Activated CD4-positive, alpha-beta T cell treated with anti-CD3 and anti-CD28 coated beads, Interleukin-2, amount 50 U/mL, for 16 hours (primary cell): ENCODE results near the gene GCN1.
A peak's percentile ranks its signal among the peaks of the same experiment; 100 is the strongest.
"Not testable (repeated sequence)": the region's sequence is repeated elsewhere in the genome, so short reads cannot be mapped to it uniquely, and the experiment has no call there.

Source experiments
- DNase-seq: peaks from one replicate; pipeline ENCODE4 v3.0.0-alpha.2; 2020

Gene GCN1, protein sequence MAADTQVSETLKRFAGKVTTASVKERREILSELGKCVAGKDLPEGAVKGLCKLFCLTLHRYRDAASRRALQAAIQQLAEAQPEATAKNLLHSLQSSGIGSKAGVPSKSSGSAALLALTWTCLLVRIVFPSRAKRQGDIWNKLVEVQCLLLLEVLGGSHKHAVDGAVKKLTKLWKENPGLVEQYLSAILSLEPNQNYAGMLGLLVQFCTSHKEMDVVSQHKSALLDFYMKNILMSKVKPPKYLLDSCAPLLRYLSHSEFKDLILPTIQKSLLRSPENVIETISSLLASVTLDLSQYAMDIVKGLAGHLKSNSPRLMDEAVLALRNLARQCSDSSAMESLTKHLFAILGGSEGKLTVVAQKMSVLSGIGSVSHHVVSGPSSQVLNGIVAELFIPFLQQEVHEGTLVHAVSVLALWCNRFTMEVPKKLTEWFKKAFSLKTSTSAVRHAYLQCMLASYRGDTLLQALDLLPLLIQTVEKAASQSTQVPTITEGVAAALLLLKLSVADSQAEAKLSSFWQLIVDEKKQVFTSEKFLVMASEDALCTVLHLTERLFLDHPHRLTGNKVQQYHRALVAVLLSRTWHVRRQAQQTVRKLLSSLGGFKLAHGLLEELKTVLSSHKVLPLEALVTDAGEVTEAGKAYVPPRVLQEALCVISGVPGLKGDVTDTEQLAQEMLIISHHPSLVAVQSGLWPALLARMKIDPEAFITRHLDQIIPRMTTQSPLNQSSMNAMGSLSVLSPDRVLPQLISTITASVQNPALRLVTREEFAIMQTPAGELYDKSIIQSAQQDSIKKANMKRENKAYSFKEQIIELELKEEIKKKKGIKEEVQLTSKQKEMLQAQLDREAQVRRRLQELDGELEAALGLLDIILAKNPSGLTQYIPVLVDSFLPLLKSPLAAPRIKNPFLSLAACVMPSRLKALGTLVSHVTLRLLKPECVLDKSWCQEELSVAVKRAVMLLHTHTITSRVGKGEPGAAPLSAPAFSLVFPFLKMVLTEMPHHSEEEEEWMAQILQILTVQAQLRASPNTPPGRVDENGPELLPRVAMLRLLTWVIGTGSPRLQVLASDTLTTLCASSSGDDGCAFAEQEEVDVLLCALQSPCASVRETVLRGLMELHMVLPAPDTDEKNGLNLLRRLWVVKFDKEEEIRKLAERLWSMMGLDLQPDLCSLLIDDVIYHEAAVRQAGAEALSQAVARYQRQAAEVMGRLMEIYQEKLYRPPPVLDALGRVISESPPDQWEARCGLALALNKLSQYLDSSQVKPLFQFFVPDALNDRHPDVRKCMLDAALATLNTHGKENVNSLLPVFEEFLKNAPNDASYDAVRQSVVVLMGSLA (N-terminal part only)

DNA sequence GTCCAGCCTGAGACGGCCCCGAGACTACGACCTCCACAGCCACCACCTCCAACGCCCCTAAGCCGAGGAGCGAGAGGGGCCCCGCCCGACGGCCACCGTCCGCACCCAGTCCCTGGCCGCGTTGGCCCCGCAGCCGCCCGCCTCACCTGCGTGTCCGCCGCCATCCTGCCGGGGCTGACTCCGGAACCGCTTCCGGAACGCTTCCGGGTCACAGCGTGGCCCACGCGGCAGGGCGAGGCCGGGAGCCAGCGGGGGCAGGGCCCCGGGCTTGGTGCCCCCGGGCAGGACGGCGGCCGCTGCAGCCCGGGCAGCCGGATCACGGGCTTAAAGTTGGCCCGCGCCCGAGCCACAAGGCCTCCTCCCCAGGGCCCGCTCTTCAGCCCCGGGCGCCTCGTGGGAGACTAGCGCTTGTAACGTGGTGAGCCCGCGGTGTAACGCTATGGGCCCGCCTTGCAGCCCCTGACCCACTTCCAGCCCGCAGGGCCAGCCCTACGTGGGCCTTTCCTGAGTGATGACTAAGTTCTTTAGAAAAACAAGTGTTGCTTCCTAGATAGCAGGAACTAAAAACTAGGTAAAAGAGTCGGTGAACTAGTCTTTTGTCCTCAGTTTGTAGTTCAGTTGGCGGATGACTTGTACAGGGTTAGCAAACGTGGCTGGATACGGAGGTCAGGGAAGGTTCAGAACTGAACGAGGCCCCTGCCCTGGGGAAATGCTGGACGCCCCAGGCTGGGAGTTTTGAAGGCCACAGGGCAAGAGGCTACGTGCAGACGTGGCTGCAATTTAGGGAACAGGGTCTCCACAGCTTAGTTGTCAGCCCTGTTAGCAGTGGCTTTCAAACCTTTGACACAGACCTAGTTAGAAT, at the start of gene GCN1:
GCN1 (minus strand) TSS at position 182 of the 862 bp plus-strand sequence; CDS start at position 164, 18 bp downstream.
- DNase-seq = peak; percentile 90

DNA sequence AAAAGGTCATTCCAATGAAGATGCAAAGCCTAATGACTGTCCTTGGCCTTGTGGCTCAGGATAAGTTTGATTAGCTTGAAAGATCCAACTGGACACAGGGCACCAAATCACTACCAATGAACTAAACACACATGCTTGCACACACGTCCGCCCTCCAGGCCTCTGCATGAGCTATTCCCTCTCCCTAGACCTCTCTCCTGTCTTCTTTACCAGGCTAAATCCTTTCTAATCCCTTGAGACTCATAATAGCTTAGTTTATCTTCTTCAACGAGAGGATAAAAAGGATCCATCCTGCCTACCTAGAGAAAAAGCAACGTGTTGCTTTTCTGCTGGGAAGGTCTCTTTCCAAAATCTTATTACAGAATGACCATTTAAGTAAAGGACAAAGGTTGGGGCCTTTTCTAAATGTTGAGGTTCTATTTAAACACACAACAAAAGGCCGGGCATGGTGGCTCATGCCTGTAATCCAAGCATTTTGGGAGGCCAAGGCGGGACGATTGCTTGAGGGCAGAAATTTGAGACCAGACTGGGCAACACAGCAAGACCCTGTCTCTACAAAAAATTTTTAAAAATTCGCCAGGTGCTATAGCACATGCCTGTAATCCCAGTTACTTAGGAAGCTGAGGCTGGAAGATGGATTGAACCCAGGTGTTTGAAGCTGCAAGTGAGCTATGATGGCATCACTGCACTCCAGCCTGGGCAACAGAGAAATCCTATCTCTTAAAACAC, 48.6 kb upstream of the GCN1 start:
- no peak for DNase-seq

- no peak for DNase-seq
Measured at GRCh38 chr12:120242275-120242799, 47.8 kb upstream of the GCN1 start.

DNA sequence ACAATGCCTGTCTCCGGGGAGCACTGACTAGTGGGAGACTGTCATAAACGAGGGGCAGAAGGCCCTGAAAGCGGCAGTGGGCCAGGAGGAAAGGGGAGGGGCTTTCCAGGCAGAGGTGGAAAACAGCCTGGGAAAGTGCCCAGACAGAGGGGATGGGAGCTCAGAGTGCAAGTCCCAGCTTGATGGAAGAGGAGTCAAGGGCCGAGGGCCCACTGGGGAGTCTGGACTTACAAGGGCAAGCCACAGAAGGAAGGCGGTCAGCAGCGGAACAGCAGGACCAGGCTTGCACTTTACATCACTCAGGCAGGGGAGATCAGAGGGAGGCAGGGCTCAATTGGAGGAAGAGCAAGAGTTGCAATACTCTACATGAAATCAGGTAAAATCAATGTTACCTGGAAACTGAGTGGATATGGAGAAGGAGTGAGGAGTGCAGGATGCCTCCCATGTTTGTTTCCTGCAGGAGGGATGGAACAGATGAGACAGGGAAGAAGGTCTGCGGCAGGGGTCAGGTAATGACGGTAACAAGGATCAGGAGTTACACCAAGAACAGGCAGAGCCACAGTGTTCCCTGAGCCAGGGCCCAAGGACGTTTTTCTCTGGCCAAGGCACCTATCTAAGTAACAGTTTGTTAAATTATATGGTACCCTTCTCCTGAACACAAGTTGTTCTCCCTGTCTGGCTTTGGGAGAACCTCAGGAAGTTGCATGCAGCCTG, 47.2 kb upstream of the GCN1 start:
- DNase-seq = no peak

- no peak for DNase-seq
Measured at GRCh38 chr12:120240495-120240833, 45.9 kb upstream of the GCN1 start.

DNA sequence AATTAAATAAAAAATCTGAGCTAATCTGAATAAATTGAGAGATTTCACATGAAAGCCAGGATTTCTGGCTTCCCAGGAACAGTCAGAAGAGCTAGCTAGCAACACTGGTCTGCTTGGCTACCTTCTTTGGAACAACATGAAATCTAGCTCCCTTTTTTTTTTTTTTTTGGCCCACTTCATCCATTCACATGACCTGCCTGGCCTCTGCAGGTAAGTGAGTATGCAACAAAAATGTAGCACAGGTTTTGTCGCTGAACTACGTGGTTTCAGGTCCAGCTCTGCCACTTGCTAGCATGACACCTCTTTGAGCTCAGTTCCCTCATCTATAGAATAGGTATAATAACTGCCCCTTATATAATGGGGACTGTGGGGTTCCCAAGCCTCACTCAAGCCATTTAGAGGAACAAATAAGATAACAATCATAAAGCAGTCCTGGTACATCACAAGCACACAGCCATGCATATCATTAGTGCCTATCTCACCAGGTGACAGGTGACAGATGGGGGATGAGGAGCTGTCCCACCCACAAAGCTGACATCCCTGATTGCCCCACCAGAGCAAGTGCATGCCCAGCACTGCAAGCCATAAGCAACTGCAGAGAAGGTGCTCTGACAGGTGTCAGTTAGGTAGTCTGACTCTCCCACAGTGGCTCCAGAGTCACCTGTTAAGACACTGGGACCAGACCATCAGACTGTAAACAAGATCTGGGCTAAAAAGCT, 45.4 kb upstream of the GCN1 start:
- DNase-seq = no peak

- DNase-seq = no peak
Measured at GRCh38 chr12:120238839-120239445, 44.4 kb upstream of the GCN1 start.

DNA sequence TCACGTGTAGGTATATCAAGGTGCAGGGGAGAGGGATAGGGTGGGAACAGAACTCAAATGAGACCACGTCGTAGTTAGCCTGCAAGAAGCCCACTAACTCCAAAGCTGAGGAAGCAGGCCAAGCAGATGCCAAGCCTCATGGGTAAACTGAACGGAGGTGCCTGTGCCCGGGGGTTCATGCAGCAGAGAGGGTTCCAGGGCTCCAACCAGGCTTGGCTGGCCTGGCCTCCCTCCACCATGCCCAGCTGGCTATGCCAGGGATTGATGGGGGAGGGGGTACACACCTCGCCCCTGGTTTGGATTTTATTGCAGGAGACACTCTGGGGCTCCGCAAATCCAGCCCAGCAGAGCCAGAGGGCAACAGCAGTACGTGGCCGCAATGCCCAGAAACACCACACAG, 43.7 kb upstream of the GCN1 start:
- no peak for DNase-seq

GRCh38 chr12:120237360-120238171, 43.1 kb upstream of the GCN1 start:
- no peak for DNase-seq

- DNase-seq = not testable (repeated sequence)
Measured at GRCh38 chr12:120236809-120237208, 42.3 kb upstream of the GCN1 start.

GRCh38 chr12:120235369-120236323, 41.1 kb upstream of the GCN1 start:
- no peak for DNase-seq

GRCh38 chr12:120234643-120235368, 40.3 kb upstream of the GCN1 start:
- DNase-seq = no peak

GRCh38 chr12:120231316-120232011, 36.9 kb upstream of the GCN1 start:
- peak; percentile 88 for DNase-seq

DNA sequence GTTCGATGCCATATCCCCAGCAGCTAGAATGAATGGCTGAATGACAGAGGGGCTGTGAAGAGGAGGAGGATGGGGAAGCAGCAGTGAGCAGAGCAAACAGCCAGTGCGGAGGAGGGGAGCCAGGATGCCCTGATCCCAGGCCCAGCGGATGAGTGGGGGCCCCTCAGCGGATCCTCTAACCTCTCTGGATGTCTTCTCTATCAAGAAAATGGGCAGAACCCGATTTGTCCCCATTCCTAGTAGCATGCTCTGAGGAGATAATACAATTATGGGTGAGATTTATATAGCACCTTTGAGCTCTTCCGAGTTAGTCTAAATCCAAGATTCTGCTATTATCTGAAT, 36.4 kb upstream of the GCN1 start:
- DNase-seq = no peak

DNA sequence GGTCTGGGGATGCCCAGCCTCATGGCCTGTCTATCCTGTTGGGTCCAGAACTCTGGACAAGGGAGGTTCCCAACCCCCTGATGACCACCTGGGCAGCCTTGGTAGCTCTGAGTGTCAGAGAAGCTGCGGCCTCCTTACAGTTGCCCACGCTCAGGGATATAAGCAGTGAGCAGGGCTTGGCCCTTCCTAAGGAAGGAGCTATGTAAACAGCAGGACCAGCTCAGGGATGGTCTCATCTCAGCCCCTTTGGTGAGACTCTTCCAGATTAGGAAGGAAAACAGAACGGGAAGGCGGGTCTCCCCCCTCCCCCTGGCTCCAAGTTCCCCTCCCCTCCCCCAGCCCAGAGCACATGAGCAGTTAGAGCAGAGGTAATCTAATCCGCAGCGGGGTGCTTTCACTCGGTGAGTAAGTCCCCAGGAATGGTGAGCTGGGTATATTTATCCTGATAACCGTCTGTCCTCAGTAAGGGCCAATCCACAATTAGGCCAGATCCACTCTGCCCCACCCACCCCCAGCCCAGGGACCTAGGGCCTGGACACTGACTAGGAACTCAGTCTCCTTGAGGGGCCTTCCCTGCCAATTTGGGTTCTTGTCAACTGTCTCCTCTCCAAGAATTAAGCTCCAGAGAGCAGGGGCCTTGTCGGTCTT, 35.9 kb upstream of the GCN1 start:
- no peak for DNase-seq
